Ovary (tissue), 3 donors: ENCODE data around the gene SLC39A11.
"Not testable (repeated sequence)": the region's sequence is repeated elsewhere in the genome, so short reads cannot be mapped to it uniquely, and the experiment has no call there.

Experiments
- EP300 ChIP-seq: sonication (generic); formaldehyde crosslinking; IDR thresholded peaks from one replicate; pipeline ENCODE4 v1.6.1; 2017; ENCODE audit warnings: antibody characterized with exemption
- POLR2A ChIP-seq: fragments of 450-650 bp; IDR thresholded peaks from one replicate; pipeline ENCODE4 v1.6.1; 2017; ENCODE audit warnings: antibody characterized with exemption, mild to moderate bottlenecking, moderate library complexity
- TF ChIP-seq, protein P1 (sequence below), 3 donors: fragments of 450-650 bp in 2 of 3; fragments of 200-600 bp in 1 of 3; IDR thresholded peaks; one replicate each; pipeline versions ENCODE4 v1.5.1 to v1.8.0; 2016 to 2022; ENCODE audit warnings: antibody characterized with exemption in 3 of 3, mild to moderate bottlenecking in 1 of 3
- donor health status: DM: no; HTN: no; CAD: no.

DNA sequence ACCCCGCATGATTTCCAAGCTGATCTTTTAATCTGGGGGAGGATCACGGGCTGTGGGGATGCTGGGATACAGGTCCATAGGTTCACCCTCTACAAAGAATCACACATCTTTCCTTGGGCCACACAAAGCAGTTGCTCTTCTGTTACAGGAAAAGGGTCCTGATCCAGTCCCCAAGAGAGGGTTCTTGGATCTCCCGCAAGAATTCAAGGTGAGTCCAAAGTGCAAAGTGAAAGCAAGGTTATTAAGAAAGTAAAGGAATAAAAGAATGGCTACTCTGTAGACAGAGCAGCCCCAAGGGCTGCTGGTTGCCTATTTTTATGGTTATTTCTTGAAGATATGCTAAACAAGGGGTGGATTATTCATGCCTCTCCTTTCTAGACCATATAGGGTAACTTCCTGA is 453.6 kb downstream of the SLC39A11 start:
- TF ChIP-seq, protein P1, sequence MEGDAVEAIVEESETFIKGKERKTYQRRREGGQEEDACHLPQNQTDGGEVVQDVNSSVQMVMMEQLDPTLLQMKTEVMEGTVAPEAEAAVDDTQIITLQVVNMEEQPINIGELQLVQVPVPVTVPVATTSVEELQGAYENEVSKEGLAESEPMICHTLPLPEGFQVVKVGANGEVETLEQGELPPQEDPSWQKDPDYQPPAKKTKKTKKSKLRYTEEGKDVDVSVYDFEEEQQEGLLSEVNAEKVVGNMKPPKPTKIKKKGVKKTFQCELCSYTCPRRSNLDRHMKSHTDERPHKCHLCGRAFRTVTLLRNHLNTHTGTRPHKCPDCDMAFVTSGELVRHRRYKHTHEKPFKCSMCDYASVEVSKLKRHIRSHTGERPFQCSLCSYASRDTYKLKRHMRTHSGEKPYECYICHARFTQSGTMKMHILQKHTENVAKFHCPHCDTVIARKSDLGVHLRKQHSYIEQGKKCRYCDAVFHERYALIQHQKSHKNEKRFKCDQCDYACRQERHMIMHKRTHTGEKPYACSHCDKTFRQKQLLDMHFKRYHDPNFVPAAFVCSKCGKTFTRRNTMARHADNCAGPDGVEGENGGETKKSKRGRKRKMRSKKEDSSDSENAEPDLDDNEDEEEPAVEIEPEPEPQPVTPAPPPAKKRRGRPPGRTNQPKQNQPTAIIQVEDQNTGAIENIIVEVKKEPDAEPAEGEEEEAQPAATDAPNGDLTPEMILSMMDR (IDR thresholded peaks at IDR 0.05), result not testable (repeated sequence)
- TF ChIP-seq POLR2A, EP300: not testable (repeated sequence)
